Stimulated activated naive CD8-positive, alpha-beta T cell treated with anti-CD3 and anti-CD28 coated beads, Interleukin-15, amount 100 ng/mL, for 72 hours (primary cell): Measurements from ENCODE around the gene HCN1.

Experiments
- ATAC-seq: fragments of 150-1000 bp; cut with Tn5 transposase; 2 replicates; pipeline ENCODE4 v1.10.0; 2021; ENCODE audit warnings: mild to moderate bottlenecking, moderate library complexity
- DNase-seq, 2 donors: peaks; one replicate each; pipeline ENCODE4 v3.0.0; 2021 to 2022
- H3K27ac Mint-ChIP-seq, 2 donors: one replicate each; pipeline ENCODE4 v1.8.0; 2022; ENCODE audit warnings: mild to moderate bottlenecking in 2 of 2, mixed read lengths in 2 of 2, moderate library complexity in 2 of 2
- H3K27me3 Mint-ChIP-seq: one replicate; pipeline ENCODE4 v1.8.0; 2022; ENCODE audit warnings: mixed read lengths
- H3K4me1 Mint-ChIP-seq: one replicate; pipeline ENCODE4 v1.8.0; 2022; ENCODE audit warnings: mild to moderate bottlenecking, mixed read lengths
- H3K4me3 Mint-ChIP-seq, 2 donors: one replicate each; pipeline ENCODE4 v1.8.0; 2022; ENCODE audit warnings: mild to moderate bottlenecking in 2 of 2, mixed read lengths in 2 of 2, moderate library complexity in 1 of 2
- H3K9me3 Mint-ChIP-seq, 2 donors: one replicate each; pipeline ENCODE4 v1.8.0; 2022; ENCODE audit warnings: mixed read lengths in 2 of 2

The HCN1 gene

GRCh38 chr5:45205403-45205961 lies 490.7 kb downstream of the HCN1 start:
- ATAC-seq = no peak
- H3K4me1 Mint-ChIP-seq = no peaks in the 10 kb centered on the region
- H3K27ac Mint-ChIP-seq = no peak overlapping the region
- peaks cover 6 to 9% of the 10 kb centered on the region in 2 donors for H3K9me3 Mint-ChIP-seq
- no peaks in the 10 kb centered on the region for H3K27me3 Mint-ChIP-seq
- DNase-seq = no peak
- H3K4me3 Mint-ChIP-seq = no peak overlapping the region
